Lung (tissue), 12 donors: ENCODE data around the gene B9D2. TPM values are rescaled to one million over a fixed set of nuclear protein-coding genes. Genes with fewer than 3 reads are reported as not detected.

Experiments
- ATAC-seq: fragments of 200-7000 bp; cut with Tn5 transposase; one replicate; pipeline ENCODE4 v1.9.1; 2020; ENCODE audit warnings: moderate number of reproducible peaks; ENCODE audit not compliant: insufficient read depth, low FRiP score
- DNase-seq, 3 donors: peaks; one replicate each; pipeline ENCODE4 v3.0.0-alpha.2; 2013 to 2017
- H3K27ac ChIP-seq, 2 donors: one replicate each; pipeline ENCODE4 v1.5.1; 2013; ENCODE audit warnings: mild to moderate bottlenecking in 2 of 2, moderate library complexity in 2 of 2, control low read depth in 1 of 2, inconsistent platforms in 1 of 2, low read depth in 1 of 2, low read length in 1 of 2
- H3K27me3 ChIP-seq, 3 donors: one replicate each; pipeline ENCODE4 v1.5.1; 2013; ENCODE audit warnings: low read length in 2 of 3; ENCODE audit not compliant: control insufficient read depth in 3 of 3, insufficient read depth in 3 of 3
- H3K36me3 ChIP-seq, 4 donors: one replicate each; pipeline ENCODE4 v1.5.1; 2013; ENCODE audit warnings: low read length in 4 of 4, mild to moderate bottlenecking in 1 of 4, moderate library complexity in 1 of 4; ENCODE audit not compliant: control insufficient read depth in 4 of 4, insufficient read depth in 4 of 4
- H3K4me1 ChIP-seq, 5 donors: one replicate each; pipeline ENCODE4 v1.5.1; 2013; ENCODE audit warnings: low read length in 5 of 5, mild to moderate bottlenecking in 2 of 5, moderate library complexity in 1 of 5; ENCODE audit not compliant: control insufficient read depth in 5 of 5, insufficient read depth in 5 of 5
- H3K4me3 ChIP-seq: one replicate; pipeline ENCODE4 v1.5.1; 2013; ENCODE audit warnings: mild to moderate bottlenecking, control low read depth, moderate library complexity
- H3K9ac ChIP-seq, 2 donors: one replicate each; pipeline ENCODE4 v1.5.1; 2013; ENCODE audit warnings: low read length in 2 of 2, control low read depth in 1 of 2; ENCODE audit not compliant: insufficient read depth in 1 of 2
- H3K9me3 ChIP-seq, 4 donors: one replicate each; pipeline ENCODE4 v1.5.1; 2013; ENCODE audit warnings: low read length in 3 of 4, mild to moderate bottlenecking in 1 of 4, moderate library complexity in 1 of 4; ENCODE audit not compliant: control insufficient read depth in 4 of 4, insufficient read depth in 3 of 4
- CTCF ChIP-seq: IDR thresholded peaks from 2 replicates; pipeline ENCODE4 v1.5.1; 2012; ENCODE audit warnings: mild to moderate bottlenecking; ENCODE audit errors: control extremely low read depth, extremely low read depth
- WGBS, 2 donors: extraction: QIAGEN DNeasy Blood & Tissue Kit; methylation state at CpG; one replicate each; pipeline ENCODE4 v1.1.7; 2013; 5-methylcytosine and 5-hydroxymethylcytosine counted together
- polyA plus RNA-seq, 2 donors: library from polyadenylated mRNA; stranded (reverse); fragments of 200-250 nt; gene quantifications; one replicate each; pipeline ENCODE4 v1.2.1, GENCODE V29; 2013
- total RNA-seq, 2 donors: library from RNA; depleted of rRNA in 1 of 2; stranded (reverse); fragments of >200 nt in 1 of 2; gene quantifications; one replicate each; pipeline ENCODE4 v1.2.1, GENCODE V29; 2014 to 2021
- donor health status: control.
- donor health status: control.
- donor health status: Bipolar disorder and iron deficiency.
- donor health status: healthy.
- donor health status: DM: yes; HTN: yes; CAD: no.

Gene B9D2
- total and polyA plus RNA-seq, 4 donors: 10.2 to 18.6 (median 14.0) TPM

GRCh38 chr19:41408256-41408655 lies 44.3 kb upstream of the B9D2 start:
- Histone ChIP-seq H3K36me3 (peaks cover 0 to 13% (median 6%) of the 10 kb centered on the region in 4 donors), H3K4me3 (no peak overlapping the region), H3K4me1 (peaks cover 0 to 20% (median 4%) of the 10 kb centered on the region in 5 donors), H3K27me3 (no peaks in the 10 kb centered on the region), H3K9me3 (no peaks in the 10 kb centered on the region), H3K27ac (peak overlapping the region in 1 of 2 donors; percentile 88), H3K9ac (no peak overlapping the region)
- DNase-seq: no peak
- no peak for TF ChIP-seq CTCF
- 56 to 73% methylated on average over 4 of the region's 4 CpGs for WGBS, 2 donors
- no peak for ATAC-seq

GRCh38 chr19:41407271-41407670 lies 43.3 kb upstream of the B9D2 start:
- Histone ChIP-seq H3K4me1 (peaks cover 0 to 25% (median 4%) of the 10 kb centered on the region in 5 donors), H3K27ac (peak overlapping the region; percentile 11 to 88)
- 14 to 22% methylated on average over 4 of the region's 4 CpGs for WGBS, 2 donors

GRCh38 chr19:41405776-41406175 lies 41.8 kb upstream of the B9D2 start:
- H3K27ac ChIP-seq: peak overlapping the region; percentile 12 to 13
- H3K4me1 ChIP-seq: peaks cover 0 to 27% (median 4%) of the 10 kb centered on the region in 5 donors
- H3K9me3 ChIP-seq: no peaks in the 10 kb centered on the region
- no peaks in the 10 kb centered on the region for H3K27me3 ChIP-seq
- H3K9ac ChIP-seq: no peak overlapping the region
- DNase-seq (no peak), ATAC-seq (no peak)
- no peak for TF ChIP-seq CTCF
- peaks cover 0 to 6% (median 0%) of the 10 kb centered on the region in 4 donors for H3K36me3 ChIP-seq
- 67 to 71% methylated on average over 6 of the region's 6 CpGs for WGBS, 2 donors
- H3K4me3 ChIP-seq: no peak overlapping the region

More at GRCh38 chr19:41407271-41407670, 43.3 kb upstream of the B9D2 start:
- ATAC-seq (peak; percentile 33), DNase-seq (peak in 1 of 3 donors; percentile 37)
- H3K27me3 ChIP-seq: no peaks in the 10 kb centered on the region
- H3K4me3 ChIP-seq: no peak overlapping the region
- H3K9ac ChIP-seq: no peak overlapping the region
- H3K36me3 ChIP-seq: peaks cover 0 to 13% (median 1%) of the 10 kb centered on the region in 4 donors
- no peak for TF ChIP-seq CTCF
- H3K9me3 ChIP-seq: no peaks in the 10 kb centered on the region
